Peyer's patch (tissue), 4 donors: Measurements from ENCODE around the gene RNF217. TPM values are rescaled to one million over a fixed set of nuclear protein-coding genes. Genes with fewer than 3 reads are reported as not detected.
"Not testable (repeated sequence)": the region's sequence is repeated elsewhere in the genome, so short reads cannot be mapped to it uniquely, and the experiment has no call there.

Experiments
- DNase-seq, 3 donors: peaks; one replicate each; pipeline ENCODE4 v3.0.0-alpha.2; 2017 to 2019
- H3K27ac ChIP-seq, 4 donors: fragments of 200-600 bp; sonication (generic); one replicate each; pipeline ENCODE4 v1.5.1; 2016 to 2019
- H3K27me3 ChIP-seq, 2 donors: fragments of 200-600 bp; sonication (generic); one replicate each; pipeline ENCODE4 v1.5.1; 2019
- H3K36me3 ChIP-seq, 3 donors: fragments of 200-600 bp; sonication (generic); one replicate each; pipeline ENCODE4 v1.5.1; 2016 to 2019
- H3K4me1 ChIP-seq, 4 donors: fragments of 200-600 bp; sonication (generic); one replicate each; pipeline ENCODE4 v1.5.1; 2016 to 2019
- H3K4me3 ChIP-seq, 4 donors: fragments of 200-600 bp; sonication (generic); 1 replicate in 3 of 4; 2 replicates in 1 of 4; pipeline ENCODE4 v1.5.1; 2016 to 2019; ENCODE audit warnings: mild to moderate bottlenecking in 1 of 4
- H3K9me3 ChIP-seq, 4 donors: fragments of 200-600 bp; sonication (generic); one replicate each; pipeline ENCODE4 v1.5.1; 2016 to 2019; ENCODE audit warnings: mild to moderate bottlenecking in 1 of 4
- POLR2A ChIP-seq, 2 donors: fragments of 450-650 bp; IDR thresholded peaks; one replicate each; pipeline ENCODE4 v1.5.1; 2017; ENCODE audit warnings: antibody characterized with exemption in 2 of 2, mild to moderate bottlenecking in 2 of 2, moderate library complexity in 2 of 2
- total RNA-seq, 4 donors: library from RNA; depleted of rRNA; stranded (reverse); fragments of >200 nt; gene quantifications; one replicate each; pipeline ENCODE4 v1.1.0, GENCODE V29; 2016
- TF ChIP-seq, protein P1 (sequence below), 6 experiments: fragments of 450-650 bp in 4 of 6; fragments of 200-600 bp in 2 of 6; sonication (generic) in 1 of 6; IDR thresholded peaks; one replicate each; pipeline ENCODE4 v1.5.1; 2017 to 2019; ENCODE audit warnings: antibody characterized with exemption in 6 of 6, mild to moderate bottlenecking in 3 of 6, moderate library complexity in 1 of 6

RNF217 gene
- total RNA-seq, 4 donors from 2014 or later: 7.4 to 60.1 (median 23.5) TPM

DNA sequence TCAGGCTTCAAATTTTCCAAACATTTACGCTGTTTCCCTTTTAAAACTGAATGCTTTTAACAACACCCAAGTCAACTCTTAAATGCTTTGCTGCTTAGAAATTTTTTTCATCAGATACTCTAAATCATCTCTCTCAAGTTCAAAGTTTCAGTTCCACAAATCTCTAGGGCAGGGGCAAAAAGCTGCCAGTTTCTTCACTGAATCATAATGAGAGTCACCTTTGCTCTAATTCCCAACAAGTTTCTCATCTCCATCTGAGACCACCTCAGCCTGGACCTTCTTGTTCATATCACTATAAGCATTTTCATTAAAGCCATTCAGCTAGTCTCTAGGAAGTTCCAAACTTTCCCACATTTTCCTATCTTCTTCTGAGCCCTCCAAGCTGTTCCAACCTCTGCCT is 69.1 kb downstream of the RNF217 start:
- no peaks in the 10 kb centered on the region for H3K4me1 ChIP-seq
- no peaks in the 10 kb centered on the region for H3K27me3 ChIP-seq
- no peak for TF ChIP-seq POLR2A (IDR thresholded peaks at IDR 0.05)
- TF ChIP-seq, protein P1, sequence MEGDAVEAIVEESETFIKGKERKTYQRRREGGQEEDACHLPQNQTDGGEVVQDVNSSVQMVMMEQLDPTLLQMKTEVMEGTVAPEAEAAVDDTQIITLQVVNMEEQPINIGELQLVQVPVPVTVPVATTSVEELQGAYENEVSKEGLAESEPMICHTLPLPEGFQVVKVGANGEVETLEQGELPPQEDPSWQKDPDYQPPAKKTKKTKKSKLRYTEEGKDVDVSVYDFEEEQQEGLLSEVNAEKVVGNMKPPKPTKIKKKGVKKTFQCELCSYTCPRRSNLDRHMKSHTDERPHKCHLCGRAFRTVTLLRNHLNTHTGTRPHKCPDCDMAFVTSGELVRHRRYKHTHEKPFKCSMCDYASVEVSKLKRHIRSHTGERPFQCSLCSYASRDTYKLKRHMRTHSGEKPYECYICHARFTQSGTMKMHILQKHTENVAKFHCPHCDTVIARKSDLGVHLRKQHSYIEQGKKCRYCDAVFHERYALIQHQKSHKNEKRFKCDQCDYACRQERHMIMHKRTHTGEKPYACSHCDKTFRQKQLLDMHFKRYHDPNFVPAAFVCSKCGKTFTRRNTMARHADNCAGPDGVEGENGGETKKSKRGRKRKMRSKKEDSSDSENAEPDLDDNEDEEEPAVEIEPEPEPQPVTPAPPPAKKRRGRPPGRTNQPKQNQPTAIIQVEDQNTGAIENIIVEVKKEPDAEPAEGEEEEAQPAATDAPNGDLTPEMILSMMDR (IDR thresholded peaks at IDR 0.05): no peak
- no peak overlapping the region for H3K4me3 ChIP-seq
- DNase-seq: no peak
- H3K36me3 ChIP-seq: no peaks in the 10 kb centered on the region
- no peak overlapping the region for H3K27ac ChIP-seq
- no peaks in the 10 kb centered on the region for H3K9me3 ChIP-seq

DNA sequence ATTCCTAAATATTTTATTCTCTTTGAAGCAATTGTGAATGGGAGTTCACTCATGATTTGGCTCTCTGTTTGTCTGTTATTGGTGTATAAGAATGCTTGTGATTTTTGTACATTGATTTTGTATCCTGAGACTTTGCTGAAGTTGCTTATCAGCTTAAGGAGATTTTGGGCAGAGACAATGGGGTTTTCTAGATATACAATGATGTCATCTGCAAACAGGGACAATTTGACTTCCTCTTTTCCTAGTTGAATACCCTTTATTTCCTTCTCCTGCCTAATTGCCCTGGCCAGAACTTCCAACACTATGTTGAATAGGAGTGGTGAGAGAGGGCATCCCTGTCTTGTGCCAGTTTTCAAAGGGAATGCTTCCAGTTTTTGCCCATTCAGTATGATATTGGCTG is 72.7 kb downstream of the RNF217 start:
- not testable (repeated sequence) for H3K27ac ChIP-seq, H3K27me3 ChIP-seq, DNase-seq, H3K36me3 ChIP-seq, H3K4me1 ChIP-seq, H3K4me3 ChIP-seq, H3K9me3 ChIP-seq

DNA sequence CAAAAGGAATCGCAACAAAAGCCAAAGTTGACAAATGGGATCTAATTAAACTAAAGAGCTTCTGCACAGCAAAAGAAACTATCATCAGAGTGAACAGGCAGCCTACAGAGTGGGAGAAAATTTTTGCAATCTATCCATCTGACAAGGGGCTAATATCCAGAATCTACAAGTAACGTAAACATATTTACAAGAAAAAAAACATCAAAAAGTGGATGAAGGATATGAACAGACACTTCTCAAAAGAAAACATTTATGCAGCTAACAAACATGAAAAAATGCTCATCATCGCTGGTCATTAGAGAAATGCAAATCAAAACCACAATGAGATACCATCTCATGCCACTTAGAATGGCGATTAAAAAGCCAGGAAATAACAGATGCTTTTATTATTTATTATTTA is 74.2 kb downstream of the RNF217 start:
- not testable (repeated sequence) for DNase-seq, H3K27ac ChIP-seq, H3K36me3 ChIP-seq, H3K4me3 ChIP-seq, H3K9me3 ChIP-seq, H3K4me1 ChIP-seq, H3K27me3 ChIP-seq

DNA sequence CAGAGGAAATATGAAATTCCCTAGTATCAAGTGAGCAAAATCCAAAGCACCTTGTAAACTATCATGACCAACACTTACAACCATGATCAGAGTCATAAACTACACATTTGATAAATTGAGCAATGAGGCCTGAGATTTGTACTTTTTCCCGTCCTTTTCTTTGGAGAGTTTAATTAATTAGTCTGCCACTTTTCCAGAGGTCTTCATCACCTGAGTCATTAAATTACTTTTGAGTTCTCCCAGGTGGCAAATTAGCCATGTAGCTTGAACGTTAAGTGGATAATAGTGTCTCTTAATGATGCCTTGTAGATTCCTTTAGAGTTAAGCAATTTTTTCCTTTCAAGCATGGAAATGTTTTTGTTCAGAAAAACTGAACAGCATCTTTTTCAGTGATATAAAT is 75.6 kb downstream of the RNF217 start:
- no peak for TF ChIP-seq POLR2A (IDR thresholded peaks at IDR 0.05)
- TF ChIP-seq, protein P1 (IDR thresholded peaks at IDR 0.05): no peak
- no peak for DNase-seq
- H3K36me3 ChIP-seq: no peaks in the 10 kb centered on the region
- no peaks in the 10 kb centered on the region for H3K9me3 ChIP-seq
- H3K27me3 ChIP-seq: no peaks in the 10 kb centered on the region
- H3K4me3 ChIP-seq: no peak overlapping the region
- H3K27ac ChIP-seq: no peak overlapping the region
- H3K4me1 ChIP-seq: no peaks in the 10 kb centered on the region

DNA sequence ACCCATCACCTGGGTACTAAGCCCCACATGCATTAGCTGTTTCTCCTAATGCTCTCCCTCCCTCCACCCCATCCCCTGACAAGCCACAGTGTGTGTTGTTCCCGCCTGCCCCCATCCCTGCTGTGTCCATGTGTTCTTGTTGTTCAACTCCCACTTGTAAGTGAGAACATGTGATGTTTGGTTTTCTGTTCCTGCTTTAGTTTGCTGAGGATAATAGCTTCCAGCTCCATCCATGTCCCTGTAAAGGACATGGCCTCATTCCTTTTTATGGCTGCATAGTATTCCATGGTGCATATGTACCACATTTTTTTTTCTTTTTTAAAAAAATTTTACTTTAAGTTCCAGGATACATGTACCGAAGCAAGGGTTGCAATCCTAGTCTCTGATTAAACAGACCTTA is 76.7 kb downstream of the RNF217 start:
- TF ChIP-seq POLR2A (IDR thresholded peaks at IDR 0.05): no peak
- TF ChIP-seq, protein P1 (IDR thresholded peaks at IDR 0.05): no peak

DNA sequence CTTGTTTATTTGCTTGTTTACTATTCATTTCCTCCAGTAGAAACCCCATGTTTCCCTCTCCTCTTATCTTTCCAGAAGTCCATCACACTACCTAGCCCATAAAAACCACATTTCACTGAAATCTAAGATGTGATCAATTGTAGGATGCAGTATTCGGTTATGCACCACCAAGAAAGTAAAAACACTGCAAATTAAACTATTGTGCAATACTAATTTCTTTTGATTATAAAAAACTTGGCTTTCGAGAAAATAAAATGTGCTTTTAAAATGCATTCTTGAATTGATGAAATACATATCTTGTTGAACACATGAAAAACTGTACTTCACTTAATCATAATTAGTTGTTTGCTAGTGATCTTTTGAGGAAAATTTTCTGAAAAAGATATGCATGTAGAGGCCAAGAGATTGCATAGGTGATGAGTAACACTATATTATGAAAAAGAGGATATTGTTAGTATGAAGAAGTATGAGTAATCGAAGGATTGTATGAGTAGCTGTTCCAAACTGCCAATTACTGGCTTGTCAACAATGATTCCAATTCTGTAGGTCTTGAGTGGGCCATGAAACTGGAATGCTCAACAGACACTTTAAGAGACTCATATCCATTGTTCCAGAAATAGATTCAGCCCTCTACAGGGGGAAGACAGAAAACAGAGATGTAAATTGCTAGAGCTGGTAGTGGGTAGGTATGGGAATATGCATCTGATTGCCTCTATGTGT is 79.7 kb downstream of the RNF217 start:
- no peak overlapping the region for H3K4me3 ChIP-seq
- H3K27ac ChIP-seq: no peak overlapping the region
- H3K9me3 ChIP-seq: no peaks in the 10 kb centered on the region
- H3K27me3 ChIP-seq: no peaks in the 10 kb centered on the region
- no peaks in the 10 kb centered on the region for H3K4me1 ChIP-seq
- DNase-seq: no peak
- H3K36me3 ChIP-seq: no peaks in the 10 kb centered on the region
- TF ChIP-seq, protein P1 (IDR thresholded peaks at IDR 0.05): no peak
- TF ChIP-seq POLR2A (IDR thresholded peaks at IDR 0.05): no peak

More for the DNA sequence above, 76.7 kb downstream of the RNF217 start:
- Histone ChIP-seq H3K9me3 (no peaks in the 10 kb centered on the region), H3K27me3 (no peaks in the 10 kb centered on the region), H3K36me3 (no peaks in the 10 kb centered on the region), H3K4me1 (no peaks in the 10 kb centered on the region), H3K27ac (no peak overlapping the region), H3K4me3 (no peak overlapping the region)
- no peak for DNase-seq

DNA sequence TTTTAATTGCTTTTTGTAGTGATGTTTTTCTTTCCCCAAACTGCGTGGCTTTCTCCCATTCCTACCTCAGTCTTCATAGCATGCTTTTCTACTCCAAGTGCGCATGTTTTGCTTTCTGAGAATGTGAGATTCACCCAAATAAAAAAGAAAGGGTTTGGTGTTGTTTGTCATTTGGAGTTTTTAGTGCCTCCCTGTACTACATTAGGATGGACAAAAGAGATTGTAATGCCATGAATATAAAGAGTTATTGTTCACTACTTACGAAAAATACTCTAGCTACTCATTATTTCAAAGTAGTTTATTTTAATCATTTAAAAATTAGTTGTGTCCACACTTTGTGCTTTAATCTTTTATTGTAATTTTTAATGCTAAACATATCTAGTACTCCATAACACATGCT is 81.8 kb downstream of the RNF217 start:
- TF ChIP-seq POLR2A (IDR thresholded peaks at IDR 0.05): no peak
- TF ChIP-seq, protein P1 (IDR thresholded peaks at IDR 0.05): no peak
- no peaks in the 10 kb centered on the region for H3K27me3 ChIP-seq
- no peaks in the 10 kb centered on the region for H3K4me1 ChIP-seq
- no peak overlapping the region for H3K27ac ChIP-seq
- no peaks in the 10 kb centered on the region for H3K9me3 ChIP-seq
- no peak for DNase-seq
- H3K36me3 ChIP-seq: no peaks in the 10 kb centered on the region
- H3K4me3 ChIP-seq: no peak overlapping the region
